ENCODE data around the gene PKD1. TPM values are rescaled to one million over a fixed set of nuclear protein-coding genes. Genes with fewer than 3 reads are reported as not detected.

Gene PKD1
- total and polyA plus RNA-seq, 9 donors = 63.3 to 183 (median 153) TPM

DNA sequence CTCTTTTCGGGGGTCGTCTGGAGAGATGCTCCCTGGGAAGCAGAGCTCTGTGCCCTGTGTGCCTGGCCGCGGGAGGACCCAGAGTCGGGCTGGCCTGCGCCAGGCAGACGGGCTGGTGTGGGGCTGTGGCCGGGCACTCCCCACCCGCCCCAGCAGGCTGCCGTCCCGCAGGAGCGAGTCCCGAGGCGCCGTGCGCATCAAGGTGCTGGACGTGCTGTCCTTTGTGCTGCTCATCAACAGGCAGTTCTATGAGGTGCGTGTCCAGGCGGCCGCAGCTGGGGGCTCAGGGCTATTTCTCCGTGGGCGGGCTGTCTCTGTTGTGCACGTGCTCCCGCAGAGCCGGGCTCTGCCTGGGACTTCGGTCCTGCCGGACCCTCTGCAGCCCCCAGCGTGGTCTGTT lies 72.9 kb downstream of the PKD1 start:
- DNase-seq = no peak
- peaks cover 76% of the 10 kb centered on the region for H3K36me3 ChIP-seq (ENCODE audit: control insufficient read depth, insufficient read depth, low read length)
- H3K4me3 ChIP-seq (ENCODE audit: low read length) = no peak overlapping the region
- H3K9me3 ChIP-seq (replicated peaks; ENCODE audit: control insufficient read depth, low read depth, low read length) = no peaks in the 10 kb centered on the region
- H3K4me1 ChIP-seq (ENCODE audit: control insufficient read depth, insufficient read depth, low read length) = no peaks in the 10 kb centered on the region
- WGBS (ENCODE audit: insufficient coverage) = 91% methylated on average over 28 of the region's 28 CpGs
- no peaks in the 10 kb centered on the region for H3K27me3 ChIP-seq (ENCODE audit: control insufficient read depth, insufficient read depth, low read length)
- no peak overlapping the region for H3K27ac ChIP-seq (ENCODE audit: low read length)

DNA sequence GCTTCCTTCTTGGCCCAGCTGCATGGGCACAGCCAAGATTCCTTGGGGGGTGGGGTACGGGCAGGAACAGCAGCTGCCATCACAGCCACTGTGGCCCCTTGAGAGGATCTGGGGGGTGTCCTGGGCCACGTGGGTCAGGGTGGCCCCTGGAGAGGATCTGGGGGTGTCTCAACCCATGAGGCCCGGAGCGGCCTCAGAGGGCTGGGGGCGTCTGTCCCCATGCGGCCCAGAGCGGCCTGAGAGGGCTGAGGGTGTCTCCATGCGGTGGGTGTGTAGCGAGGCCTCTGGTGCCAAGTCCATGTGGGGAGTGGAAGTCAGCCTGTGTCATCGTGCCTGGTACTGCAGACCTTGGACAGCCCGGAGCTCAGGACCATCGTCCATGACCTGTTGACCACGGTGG lies 74.2 kb downstream of the PKD1 start:
- peaks cover 79% of the 10 kb centered on the region for H3K36me3 ChIP-seq (ENCODE audit: control insufficient read depth, insufficient read depth, low read length)
- H3K27me3 ChIP-seq (ENCODE audit: control insufficient read depth, insufficient read depth, low read length) = no peaks in the 10 kb centered on the region
- no peak overlapping the region for H3K27ac ChIP-seq (ENCODE audit: low read length)
- H3K4me3 ChIP-seq (ENCODE audit: low read length) = no peak overlapping the region
- DNase-seq = no peak
- H3K4me1 ChIP-seq (ENCODE audit: control insufficient read depth, insufficient read depth, low read length) = no peaks in the 10 kb centered on the region
- no peaks in the 10 kb centered on the region for H3K9me3 ChIP-seq (replicated peaks; ENCODE audit: control insufficient read depth, low read depth, low read length)
- 92% methylated on average over 11 of the region's 13 CpGs for WGBS (ENCODE audit: insufficient coverage)

DNA sequence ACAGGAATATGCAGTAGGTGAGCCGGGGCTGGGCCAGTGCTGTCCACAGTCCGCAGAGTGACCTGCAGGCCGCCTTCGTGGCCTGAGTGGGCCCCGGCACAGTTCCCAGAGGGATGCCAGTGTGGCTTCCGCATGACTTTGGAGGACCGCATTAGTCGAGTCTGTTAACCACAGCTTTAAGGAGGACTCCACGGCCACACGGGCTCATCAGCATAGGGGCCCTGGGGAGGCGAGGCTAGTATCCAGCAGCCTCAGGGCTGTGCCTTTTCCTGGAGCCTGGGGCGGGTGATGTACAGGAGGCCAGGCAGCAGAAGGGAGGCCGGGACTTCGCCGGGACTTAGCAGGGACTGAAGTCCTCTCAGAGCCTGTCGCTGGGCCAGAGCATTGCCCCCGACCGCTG lies 74.7 kb downstream of the PKD1 start:
- H3K36me3 ChIP-seq (ENCODE audit: control insufficient read depth, insufficient read depth, low read length) = peaks cover 76% of the 10 kb centered on the region
- DNase-seq = no peak
- no peak overlapping the region for H3K4me3 ChIP-seq (ENCODE audit: low read length)
- H3K4me1 ChIP-seq (ENCODE audit: control insufficient read depth, insufficient read depth, low read length) = no peaks in the 10 kb centered on the region
- no peaks in the 10 kb centered on the region for H3K9me3 ChIP-seq (replicated peaks; ENCODE audit: control insufficient read depth, low read depth, low read length)
- 89% methylated on average over 17 of the region's 18 CpGs for WGBS (ENCODE audit: insufficient coverage)
- no peak overlapping the region for H3K27ac ChIP-seq (ENCODE audit: low read length)
- H3K27me3 ChIP-seq (ENCODE audit: control insufficient read depth, insufficient read depth, low read length) = no peaks in the 10 kb centered on the region

DNA sequence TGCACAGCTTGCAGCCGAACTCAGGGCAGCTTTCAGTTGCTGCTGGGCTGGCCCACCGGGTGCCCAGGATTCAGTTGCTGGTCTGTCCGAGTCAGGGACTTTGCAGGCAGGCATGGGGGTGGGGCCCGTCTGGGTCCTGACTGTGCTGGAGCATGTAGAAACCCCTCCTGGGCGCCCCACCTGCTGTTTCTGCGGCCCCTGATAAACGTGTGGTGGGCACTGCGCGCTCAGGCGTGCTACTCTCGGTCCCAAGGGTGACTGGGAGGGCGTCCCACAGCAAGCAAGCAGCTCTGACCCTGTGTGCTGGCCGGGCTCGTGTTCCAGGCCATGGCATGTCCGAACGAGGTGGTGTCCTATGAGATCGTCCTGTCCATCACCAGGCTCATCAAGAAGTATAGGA lies 75.4 kb downstream of the PKD1 start:
- Histone ChIP-seq H3K4me1 (ENCODE audit: control insufficient read depth, insufficient read depth, low read length) (no peaks in the 10 kb centered on the region), H3K4me3 (ENCODE audit: low read length) (no peak overlapping the region), H3K27me3 (ENCODE audit: control insufficient read depth, insufficient read depth, low read length) (no peaks in the 10 kb centered on the region), H3K9me3 (replicated peaks; ENCODE audit: control insufficient read depth, low read depth, low read length) (no peaks in the 10 kb centered on the region), H3K27ac (ENCODE audit: low read length) (no peak overlapping the region), H3K36me3 (ENCODE audit: control insufficient read depth, insufficient read depth, low read length) (peaks cover 71% of the 10 kb centered on the region)
- no peak for DNase-seq
- WGBS (ENCODE audit: insufficient coverage) = 89% methylated on average over 15 of the region's 17 CpGs

DNA sequence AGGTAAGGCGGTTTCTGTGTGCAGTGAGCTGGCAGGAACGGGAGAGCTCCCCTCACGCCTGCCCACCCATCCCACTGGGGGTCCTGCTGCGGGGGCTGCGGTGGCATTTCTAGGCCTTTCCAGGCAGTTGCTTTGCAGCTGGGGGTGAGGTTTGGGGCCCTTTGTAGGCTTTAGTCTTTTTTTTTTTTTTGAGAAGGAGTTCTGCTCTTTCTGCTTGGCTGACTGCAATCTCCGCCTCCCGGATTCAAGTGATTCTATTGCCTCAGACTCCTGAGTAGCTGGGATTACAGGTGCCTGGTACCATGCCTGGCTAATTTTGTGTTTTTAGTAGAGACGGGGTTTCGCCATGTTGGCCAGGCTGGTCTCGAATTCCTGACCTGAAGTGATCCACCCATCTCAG lies 76.8 kb downstream of the PKD1 start:
- no peaks in the 10 kb centered on the region for H3K27me3 ChIP-seq (ENCODE audit: control insufficient read depth, insufficient read depth, low read length)
- peaks cover 77% of the 10 kb centered on the region for H3K36me3 ChIP-seq (ENCODE audit: control insufficient read depth, insufficient read depth, low read length)
- DNase-seq = no peak
- H3K27ac ChIP-seq (ENCODE audit: low read length) = no peak overlapping the region
- H3K4me3 ChIP-seq (ENCODE audit: low read length) = no peak overlapping the region
- no peaks in the 10 kb centered on the region for H3K9me3 ChIP-seq (replicated peaks; ENCODE audit: control insufficient read depth, low read depth, low read length)
- H3K4me1 ChIP-seq (ENCODE audit: control insufficient read depth, insufficient read depth, low read length) = no peaks in the 10 kb centered on the region
- WGBS (ENCODE audit: insufficient coverage) = 100% methylated on average over 1 of the region's 10 CpGs

DNA sequence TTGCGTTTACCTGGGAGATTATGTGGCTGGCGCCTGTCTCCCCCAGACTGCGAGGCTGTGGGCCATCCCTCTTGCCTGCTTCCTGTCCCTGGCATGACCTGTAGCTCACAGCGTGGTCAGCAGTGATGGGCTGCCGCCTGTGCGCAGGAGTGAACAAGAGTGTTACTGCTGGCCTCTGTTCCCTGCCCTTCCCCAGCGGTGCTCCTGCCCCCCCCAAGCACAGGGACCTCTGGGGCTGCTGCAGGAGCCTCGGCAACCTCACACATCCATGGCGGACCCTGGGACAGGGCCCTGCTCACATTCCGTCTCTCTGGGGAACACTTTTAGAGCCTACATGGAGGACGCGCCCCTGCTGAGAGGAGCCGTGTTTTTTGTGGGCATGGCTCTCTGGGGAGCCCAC lies 77.3 kb downstream of the PKD1 start:
- Histone ChIP-seq H3K4me3 (ENCODE audit: low read length) (no peak overlapping the region), H3K27ac (ENCODE audit: low read length) (no peak overlapping the region), H3K4me1 (ENCODE audit: control insufficient read depth, insufficient read depth, low read length) (no peaks in the 10 kb centered on the region), H3K36me3 (ENCODE audit: control insufficient read depth, insufficient read depth, low read length) (peaks cover 77% of the 10 kb centered on the region), H3K27me3 (ENCODE audit: control insufficient read depth, insufficient read depth, low read length) (no peaks in the 10 kb centered on the region), H3K9me3 (replicated peaks; ENCODE audit: control insufficient read depth, low read depth, low read length) (no peaks in the 10 kb centered on the region)
- no peak for DNase-seq
- 84% methylated on average over 13 of the region's 13 CpGs for WGBS (ENCODE audit: insufficient coverage)

DNA sequence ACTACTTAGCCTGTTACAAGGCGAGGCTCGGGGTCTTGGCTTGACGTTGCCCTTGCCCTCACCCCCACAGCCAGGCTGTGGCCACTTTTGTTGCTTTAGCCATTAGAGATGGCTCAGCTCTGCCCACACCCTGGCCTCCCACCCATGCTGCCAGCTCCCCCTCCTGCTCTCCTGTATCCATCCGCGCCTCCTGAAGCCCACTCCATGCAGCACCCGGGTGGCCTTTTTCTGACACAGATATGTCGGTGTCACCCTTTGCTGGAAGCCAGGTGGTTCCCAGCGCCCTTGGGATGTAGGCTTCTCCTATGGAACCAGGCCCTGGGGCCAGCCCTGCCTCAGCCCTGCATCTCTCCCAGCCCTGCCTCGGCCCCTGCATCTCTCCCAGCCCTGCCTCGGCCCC lies 78.3 kb downstream of the PKD1 start:
- WGBS (ENCODE audit: insufficient coverage) = 91% methylated on average over 8 of the region's 10 CpGs
- no peak overlapping the region for H3K27ac ChIP-seq (ENCODE audit: low read length)
- H3K4me1 ChIP-seq (ENCODE audit: control insufficient read depth, insufficient read depth, low read length) = no peaks in the 10 kb centered on the region
- H3K36me3 ChIP-seq (ENCODE audit: control insufficient read depth, insufficient read depth, low read length) = peaks cover 78% of the 10 kb centered on the region
- DNase-seq = no peak
- H3K4me3 ChIP-seq (ENCODE audit: low read length) = no peak overlapping the region
- H3K9me3 ChIP-seq (replicated peaks; ENCODE audit: control insufficient read depth, low read depth, low read length) = no peaks in the 10 kb centered on the region
- no peaks in the 10 kb centered on the region for H3K27me3 ChIP-seq (ENCODE audit: control insufficient read depth, insufficient read depth, low read length)

DNA sequence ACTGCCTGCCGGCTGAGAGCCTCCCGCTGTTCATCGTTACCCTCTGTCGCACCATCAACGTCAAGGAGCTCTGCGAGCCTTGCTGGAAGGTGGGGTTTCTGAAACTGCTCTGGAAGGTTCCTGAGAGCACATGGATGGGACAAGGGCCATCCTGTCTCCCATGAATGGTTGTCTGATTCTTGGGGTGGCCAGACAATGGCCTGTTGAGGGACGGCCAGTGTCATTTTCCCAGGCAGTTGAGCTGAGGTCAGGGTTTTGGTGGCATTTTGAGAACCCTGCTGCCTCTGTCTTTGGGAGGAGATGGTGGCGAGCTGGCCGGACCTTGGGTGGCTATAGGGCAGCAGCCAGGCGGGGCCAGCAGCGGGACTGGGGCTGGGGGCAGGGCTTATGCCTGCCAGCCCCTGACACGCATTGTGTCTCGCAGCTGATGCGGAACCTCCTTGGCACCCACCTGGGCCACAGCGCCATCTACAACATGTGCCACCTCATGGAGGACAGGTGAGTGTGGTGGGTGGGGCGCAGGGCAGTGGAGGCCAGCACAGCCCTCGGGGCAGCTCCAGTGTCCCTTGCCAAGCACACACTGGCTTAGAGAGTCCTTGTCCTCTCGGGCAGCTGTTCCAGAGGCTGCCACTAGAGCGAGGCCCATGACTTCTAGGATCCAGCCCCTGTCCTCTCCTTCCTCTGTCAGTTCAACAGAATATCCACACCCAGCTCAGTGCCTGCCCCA lies 78.9 kb downstream of the PKD1 start:
- Histone ChIP-seq H3K4me1 (ENCODE audit: control insufficient read depth, insufficient read depth, low read length) (no peaks in the 10 kb centered on the region), H3K27me3 (ENCODE audit: control insufficient read depth, insufficient read depth, low read length) (no peaks in the 10 kb centered on the region), H3K4me3 (ENCODE audit: low read length) (no peak overlapping the region), H3K9me3 (replicated peaks; ENCODE audit: control insufficient read depth, low read depth, low read length) (no peaks in the 10 kb centered on the region), H3K27ac (ENCODE audit: low read length) (no peak overlapping the region), H3K36me3 (ENCODE audit: control insufficient read depth, insufficient read depth, low read length) (peaks cover 79% of the 10 kb centered on the region)
- 89% methylated on average over 9 of the region's 19 CpGs for WGBS (ENCODE audit: insufficient coverage)
- no peak for DNase-seq

DNA sequence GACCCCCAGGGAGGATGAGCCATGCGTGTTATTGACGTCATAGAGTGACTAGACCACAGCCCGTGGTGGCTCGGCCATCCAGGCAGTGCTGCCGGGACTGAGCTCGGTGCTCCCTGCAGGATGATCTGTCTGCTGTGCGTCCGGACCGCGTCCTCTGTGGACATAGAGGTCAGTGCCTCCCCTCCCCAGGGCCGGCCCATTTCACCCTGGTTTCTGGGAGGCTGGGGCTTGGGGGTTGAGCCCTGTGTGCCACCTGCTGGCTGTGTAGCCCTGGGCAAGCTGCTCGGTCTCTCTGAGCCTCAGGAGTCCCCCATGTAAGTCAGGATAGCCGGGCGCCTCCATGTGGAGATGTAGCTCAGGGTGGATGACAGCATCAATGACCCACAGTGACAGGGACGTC lies 79.6 kb downstream of the PKD1 start:
- WGBS (ENCODE audit: insufficient coverage) = 75% methylated on average over 13 of the region's 15 CpGs
- Histone ChIP-seq H3K27me3 (ENCODE audit: control insufficient read depth, insufficient read depth, low read length) (no peaks in the 10 kb centered on the region), H3K4me1 (ENCODE audit: control insufficient read depth, insufficient read depth, low read length) (no peaks in the 10 kb centered on the region), H3K27ac (ENCODE audit: low read length) (no peak overlapping the region), H3K4me3 (ENCODE audit: low read length) (no peak overlapping the region), H3K9me3 (replicated peaks; ENCODE audit: control insufficient read depth, low read depth, low read length) (no peaks in the 10 kb centered on the region), H3K36me3 (ENCODE audit: control insufficient read depth, insufficient read depth, low read length) (peaks cover 78% of the 10 kb centered on the region)
- no peak for DNase-seq

DNA sequence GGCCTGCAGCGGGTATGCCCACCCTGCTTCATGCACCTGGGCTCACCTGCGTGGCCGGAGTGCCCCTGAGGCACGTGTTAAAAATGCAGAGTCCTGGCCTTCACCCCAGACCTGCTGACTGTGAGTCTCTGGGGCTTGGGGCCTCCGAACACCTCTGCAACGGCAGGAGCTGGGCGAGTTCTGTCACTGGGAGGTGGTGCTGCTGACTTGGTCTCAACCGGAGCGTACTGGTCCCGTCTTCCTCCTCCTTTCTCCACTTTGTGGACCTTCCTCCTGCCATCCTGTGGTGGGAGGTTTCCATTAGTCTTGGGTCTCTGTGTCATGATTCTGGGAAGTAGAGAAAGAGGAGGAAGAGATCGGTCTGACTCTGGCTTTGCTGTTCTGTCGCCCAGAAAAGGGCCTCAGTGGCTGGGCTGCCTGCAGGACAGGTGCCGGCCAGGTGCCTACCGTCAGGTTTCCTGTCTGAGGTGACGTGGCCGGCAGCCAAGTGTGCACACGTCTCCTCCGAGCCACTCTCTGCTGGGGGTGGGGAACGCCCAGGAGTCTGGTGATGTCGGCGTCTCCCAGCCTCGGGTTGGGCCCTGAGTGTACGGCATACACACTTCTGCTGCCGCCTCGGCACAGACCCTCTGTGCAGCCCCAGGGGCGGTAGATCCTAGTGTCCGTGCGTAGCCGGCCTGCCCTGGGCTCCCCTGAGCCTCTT lies 81.0 kb downstream of the PKD1 start:
- H3K4me3 ChIP-seq (ENCODE audit: low read length) = no peak overlapping the region
- H3K9me3 ChIP-seq (replicated peaks; ENCODE audit: control insufficient read depth, low read depth, low read length) = no peaks in the 10 kb centered on the region
- H3K27me3 ChIP-seq (ENCODE audit: control insufficient read depth, insufficient read depth, low read length) = no peaks in the 10 kb centered on the region
- 83% methylated on average over 26 of the region's 29 CpGs for WGBS (ENCODE audit: insufficient coverage)
- peaks cover 76% of the 10 kb centered on the region for H3K36me3 ChIP-seq (ENCODE audit: control insufficient read depth, insufficient read depth, low read length)
- DNase-seq = no peak
- H3K27ac ChIP-seq (ENCODE audit: low read length) = no peak overlapping the region
- no peaks in the 10 kb centered on the region for H3K4me1 ChIP-seq (ENCODE audit: control insufficient read depth, insufficient read depth, low read length)
